Measurements from ENCODE around the gene CCDC201.
"Not testable (repeated sequence)": the region's sequence is repeated elsewhere in the genome, so short reads cannot be mapped to it uniquely, and the experiment has no call there.

The CCDC201 gene

GRCh38 chr7:45874408-45875131 lies 1.7 kb upstream of the CCDC201 start:
- DNase-seq (ENCODE audit: low spot score): no peak

- no peak for DNase-seq (ENCODE audit: low spot score)
Measured at GRCh38 chr7:45873355-45873754, 473 bp upstream of the CCDC201 start.

DNA sequence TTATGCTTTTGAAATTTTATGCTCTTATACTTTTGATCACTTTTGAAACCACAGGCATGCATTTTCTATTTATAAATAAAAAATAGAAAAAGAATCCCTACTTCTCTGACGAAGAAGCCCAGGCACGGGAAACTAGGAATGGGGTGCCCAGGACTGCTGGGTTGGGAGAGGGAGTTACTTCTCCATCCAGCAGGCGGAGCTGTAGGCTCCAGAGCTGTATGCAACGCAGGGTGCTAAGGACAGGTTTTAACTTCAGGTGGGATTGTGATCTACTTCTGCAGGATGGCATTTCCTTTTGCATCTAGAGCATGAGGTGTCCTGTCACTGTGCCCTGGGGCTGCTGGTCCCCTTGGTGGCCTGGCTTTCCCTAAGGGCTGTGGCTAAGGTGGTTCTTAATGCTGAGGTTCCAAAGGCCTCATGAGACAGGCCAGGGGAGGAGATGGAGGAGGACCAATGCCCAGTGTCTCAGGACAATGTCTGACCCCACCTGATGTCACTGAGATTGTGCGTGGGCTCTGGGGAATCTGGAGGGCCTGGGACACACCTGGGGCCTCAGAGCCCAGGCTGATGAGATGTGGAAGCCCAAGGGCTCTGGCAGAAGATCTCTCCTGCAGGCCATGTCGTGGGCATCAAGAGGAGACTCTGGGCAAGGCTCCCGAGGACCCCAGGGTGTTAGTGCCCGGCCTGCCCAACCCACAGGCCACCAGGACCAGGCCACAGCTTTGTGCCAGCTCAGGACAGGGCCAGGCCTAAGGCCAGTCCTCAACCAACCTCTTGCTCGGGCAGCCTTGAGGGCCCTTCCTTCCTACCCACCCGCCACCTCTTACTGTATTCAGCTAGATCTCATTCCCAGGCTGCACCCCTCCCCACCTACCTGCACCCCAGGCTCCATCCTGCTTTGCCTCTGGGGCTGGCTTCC lies 507 bp downstream of the CCDC201 start:
- peak; percentile 62 for DNase-seq (ENCODE audit: low spot score)

DNA sequence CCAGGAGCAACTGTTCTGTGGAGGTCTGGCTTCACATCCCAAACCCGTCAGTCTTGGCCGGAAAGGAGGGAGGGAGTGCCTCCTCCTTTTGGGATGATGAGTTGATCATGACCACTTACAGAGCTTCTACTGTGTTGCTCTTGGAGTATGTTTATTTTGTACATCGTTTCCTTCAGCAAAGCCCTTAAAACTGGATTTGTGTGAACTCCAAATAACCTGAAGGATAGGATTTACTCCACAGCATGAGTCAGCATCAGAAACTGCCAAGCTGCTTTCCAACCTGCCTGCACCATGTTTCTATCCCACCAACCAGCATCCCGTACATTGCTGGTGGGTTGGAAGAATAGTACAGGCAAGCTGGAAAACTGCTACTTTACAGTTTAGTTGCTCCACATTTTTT lies 3.5 kb downstream of the CCDC201 start:
- no peak for DNase-seq (ENCODE audit: low spot score)

DNA sequence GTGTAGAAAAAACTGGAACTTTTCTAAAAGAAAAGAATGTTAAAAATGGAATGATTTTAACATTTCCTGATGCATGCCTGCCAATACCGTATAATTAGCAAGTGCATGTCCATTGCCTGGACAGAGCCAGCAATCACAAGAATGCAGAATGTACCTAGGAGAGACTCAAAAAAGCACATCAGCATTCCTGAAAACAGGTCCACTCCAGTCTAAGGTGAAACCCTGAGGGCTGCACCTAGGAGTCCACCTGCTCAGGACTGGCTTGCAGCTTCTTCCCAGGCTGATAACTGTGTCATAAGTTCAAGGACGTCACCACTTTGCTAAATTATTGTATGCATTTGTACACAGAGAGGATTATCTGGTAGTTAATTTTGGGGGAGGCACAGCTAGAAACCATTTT lies 5.4 kb downstream of the CCDC201 start:
- no peak for DNase-seq (ENCODE audit: low spot score)

DNA sequence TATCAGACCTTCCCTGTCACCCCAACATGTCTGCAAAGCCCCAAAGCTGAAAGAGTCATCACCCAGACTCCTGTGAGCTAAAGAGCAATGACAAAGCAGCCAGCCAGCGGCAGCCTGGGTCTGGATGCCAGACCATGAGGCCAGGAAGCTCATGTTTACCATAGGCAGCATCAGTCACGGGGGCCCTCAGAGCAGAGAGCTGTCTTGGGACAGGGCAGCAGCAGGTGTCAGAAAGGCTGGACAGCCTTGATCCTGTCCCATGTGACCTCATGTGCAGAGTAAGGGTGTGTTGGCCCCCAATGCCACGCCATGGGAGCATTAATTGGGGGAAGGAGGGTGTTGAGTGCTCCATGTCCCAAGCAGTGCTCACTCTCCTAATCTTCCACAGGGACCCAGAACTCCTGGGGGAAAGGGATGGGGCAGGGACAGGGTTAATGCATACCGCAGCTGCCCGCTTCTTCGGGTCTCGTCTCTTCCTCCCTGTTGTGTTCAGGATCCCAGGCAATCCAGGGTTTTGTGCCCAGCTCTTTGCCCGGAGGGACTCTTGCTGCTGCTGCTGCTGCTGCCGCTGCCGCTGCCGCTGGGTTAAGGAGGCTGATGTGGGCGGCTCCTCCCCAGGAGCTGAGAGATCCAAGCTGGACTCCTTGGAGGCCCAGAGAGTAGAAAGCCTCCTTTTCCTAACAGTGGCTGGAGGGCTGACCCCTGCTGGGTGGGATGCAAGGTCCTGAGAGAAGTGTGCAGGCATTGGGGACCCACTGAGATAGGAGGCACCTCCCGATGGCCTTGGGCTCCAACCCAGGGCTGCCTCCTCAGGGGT lies 7.1 kb downstream of the CCDC201 start:
- no peak for DNase-seq (ENCODE audit: low spot score)

GRCh38 chr7:45863715-45864114 lies 9.2 kb downstream of the CCDC201 start:
- DNase-seq (ENCODE audit: low spot score): peak; percentile 48

- DNase-seq (ENCODE audit: low spot score): not testable (repeated sequence)
Measured at GRCh38 chr7:45856888-45857287, 16.0 kb downstream of the CCDC201 start.

- DNase-seq (ENCODE audit: low spot score): not testable (repeated sequence)
Measured at GRCh38 chr7:45855680-45856079, 17.2 kb downstream of the CCDC201 start.

GRCh38 chr7:45853491-45853890 lies 19.4 kb downstream of the CCDC201 start:
- DNase-seq (ENCODE audit: low spot score): not testable (repeated sequence)

DNA sequence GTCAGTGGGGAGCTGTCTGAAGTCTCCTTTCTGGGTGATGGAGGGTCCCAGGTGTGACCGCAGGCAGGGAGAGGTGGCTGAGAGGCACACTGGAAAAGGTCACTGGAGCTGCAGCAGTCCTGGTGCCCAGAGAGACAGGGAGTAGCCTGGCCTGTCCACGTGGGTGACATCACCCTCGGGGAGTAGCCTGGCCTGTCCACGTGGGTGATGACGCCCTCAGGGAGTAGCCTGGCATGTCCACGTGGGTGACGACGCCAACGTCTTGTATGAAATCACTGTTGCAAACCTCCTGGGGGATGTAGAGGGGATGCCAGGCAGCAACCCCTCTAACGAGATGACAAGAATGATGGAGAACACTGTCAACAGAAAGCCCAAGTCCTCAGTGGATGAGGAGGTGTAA lies 19.9 kb downstream of the CCDC201 start:
- DNase-seq (ENCODE audit: low spot score): not testable (repeated sequence)

- not testable (repeated sequence) for DNase-seq (ENCODE audit: low spot score)
Measured at GRCh38 chr7:45848734-45849133, 24.1 kb downstream of the CCDC201 start.

DNA sequence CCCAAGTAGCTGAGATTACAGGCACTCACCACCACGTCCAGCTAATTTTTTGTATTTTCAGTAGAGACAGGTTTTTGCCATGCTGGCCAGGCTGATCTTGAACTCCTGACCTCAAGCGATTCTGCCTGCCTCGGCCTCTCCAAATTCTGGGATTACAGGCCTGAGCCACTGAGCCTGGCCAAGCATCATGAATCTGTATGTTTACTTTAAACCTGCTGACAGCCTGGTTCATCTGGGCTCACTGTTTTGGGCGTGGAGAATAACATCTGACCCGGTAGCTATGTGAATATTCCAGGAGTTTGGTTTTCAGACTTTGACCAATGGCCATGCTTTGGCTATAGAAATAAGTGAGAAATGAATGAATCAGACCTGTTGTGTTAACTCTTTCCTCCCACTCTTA lies 26.3 kb downstream of the CCDC201 start:
- not testable (repeated sequence) for DNase-seq (ENCODE audit: low spot score)

DNA sequence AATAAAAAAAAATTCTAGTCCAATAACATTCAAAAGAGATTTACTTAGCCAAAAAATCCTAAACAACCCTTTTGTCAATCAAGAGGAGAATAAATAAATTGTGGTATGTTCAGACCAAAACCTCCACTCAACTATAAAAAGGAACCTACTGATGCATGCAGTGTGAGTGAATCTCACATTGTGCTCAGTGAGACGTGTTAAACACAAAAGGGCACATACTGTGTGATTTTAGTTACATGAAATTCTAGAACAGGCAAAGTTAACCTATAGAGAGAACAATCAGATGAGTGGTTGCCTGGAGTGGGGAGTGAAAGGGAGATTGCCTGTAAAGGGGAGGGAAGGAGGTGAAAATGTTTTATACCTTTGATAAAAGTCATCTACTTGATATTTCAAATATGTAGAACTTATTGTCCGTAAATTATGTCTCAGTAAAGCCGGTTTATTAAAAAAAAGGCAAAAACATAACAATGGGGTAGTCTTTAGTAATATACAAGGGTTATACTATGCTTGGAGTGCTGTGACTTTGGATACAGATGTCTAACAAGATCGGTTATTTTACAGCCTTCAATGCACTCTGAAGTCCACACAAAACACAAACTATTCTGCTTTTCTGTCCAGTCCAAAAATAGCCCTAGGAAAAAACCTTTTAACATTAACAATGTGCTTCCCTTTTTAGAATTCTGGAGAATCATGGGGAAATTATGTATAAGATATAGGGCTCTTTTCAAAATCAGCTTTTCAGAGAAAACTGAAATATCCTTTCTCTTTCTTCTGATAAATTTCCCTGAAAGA lies 30.8 kb downstream of the CCDC201 start:
- DNase-seq (ENCODE audit: low spot score): not testable (repeated sequence)

DNA sequence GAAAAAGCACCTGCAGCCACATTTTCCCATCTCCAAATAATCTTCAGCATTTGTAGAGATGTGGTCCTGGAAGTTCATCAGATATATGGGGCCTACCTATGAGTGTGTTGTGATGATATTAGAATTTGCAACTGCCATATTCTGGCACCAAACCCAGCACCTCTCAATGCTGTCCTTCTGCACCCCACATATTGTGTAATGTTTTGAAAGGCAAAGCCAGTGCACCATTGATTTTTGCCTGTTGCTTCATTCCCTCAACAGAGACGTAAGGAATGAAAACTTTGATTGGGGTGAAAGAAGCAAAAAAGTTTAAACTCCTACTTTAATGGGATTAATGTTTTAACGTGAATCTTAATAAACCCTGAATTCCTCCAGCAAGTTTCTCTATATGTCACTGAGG lies 34.0 kb downstream of the CCDC201 start:
- DNase-seq (ENCODE audit: low spot score): not testable (repeated sequence)

- not testable (repeated sequence) for DNase-seq (ENCODE audit: low spot score)
Measured at GRCh38 chr7:45832433-45833177, 40.3 kb downstream of the CCDC201 start.

GRCh38 chr7:45829846-45830245 lies 43.0 kb downstream of the CCDC201 start:
- not testable (repeated sequence) for DNase-seq (ENCODE audit: low spot score)

DNA sequence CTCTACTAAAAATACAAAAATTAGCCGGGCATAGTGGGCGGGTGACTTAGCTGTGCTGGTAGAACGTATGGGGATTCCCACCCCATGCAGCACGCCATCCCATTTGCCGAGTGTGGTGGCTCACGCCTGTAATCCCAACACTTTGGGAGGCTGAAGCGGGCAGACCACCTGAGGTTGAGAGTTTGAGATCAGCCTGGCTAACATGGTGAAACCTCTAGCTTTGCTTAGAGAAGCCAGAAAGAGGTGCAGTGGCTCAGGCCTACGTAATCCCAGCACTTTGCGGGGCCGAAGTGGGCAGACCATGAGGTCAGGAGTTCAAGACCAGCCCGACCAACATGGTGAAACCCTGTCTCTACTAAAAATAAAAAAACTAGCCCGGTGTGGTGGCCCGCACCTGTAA lies 45.2 kb downstream of the CCDC201 start:
- DNase-seq (ENCODE audit: low spot score): not testable (repeated sequence)

GRCh38 chr7:45826550-45826949 lies 46.3 kb downstream of the CCDC201 start:
- not testable (repeated sequence) for DNase-seq (ENCODE audit: low spot score)

DNA sequence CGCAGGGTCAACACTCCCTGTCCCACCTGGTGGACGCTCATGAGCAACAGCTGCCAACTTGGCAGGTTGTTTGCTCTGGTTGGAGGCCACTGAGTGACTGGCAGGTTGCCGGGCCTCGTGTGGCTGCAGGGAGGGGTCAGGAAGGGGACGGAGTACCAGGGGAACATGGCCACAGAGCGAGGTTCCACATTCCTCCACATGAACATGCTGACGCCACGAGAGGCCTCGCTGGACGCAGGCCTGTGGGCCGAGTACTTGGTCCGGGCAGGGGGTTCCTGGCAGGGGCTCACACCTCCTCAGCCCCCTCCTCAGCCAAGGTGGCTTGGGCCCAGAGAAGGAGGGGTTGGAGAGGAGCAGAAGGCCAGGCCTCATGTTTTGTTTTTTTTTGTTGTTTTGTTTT lies 54.1 kb downstream of the CCDC201 start:
- DNase-seq (ENCODE audit: low spot score): not testable (repeated sequence)

DNA sequence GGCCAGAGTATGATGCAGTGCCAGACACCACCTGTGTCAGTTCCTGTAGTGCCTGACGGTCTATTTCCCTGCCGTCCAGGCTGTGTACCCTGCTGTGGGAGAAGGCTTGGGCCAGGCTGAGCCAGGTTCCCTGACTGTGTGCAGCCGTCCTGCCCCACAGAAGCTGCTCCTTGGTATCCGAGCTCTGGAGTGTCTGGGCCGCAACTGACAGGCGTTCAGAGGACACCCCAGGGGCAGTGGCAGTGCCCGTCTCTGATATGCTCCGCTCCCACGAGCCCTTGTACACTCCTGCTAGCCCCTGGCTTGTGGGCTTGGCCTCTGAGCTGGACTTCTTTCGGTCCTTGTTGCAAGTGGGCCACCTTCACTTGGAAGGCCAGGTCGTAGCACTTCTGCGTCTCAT lies 55.0 kb downstream of the CCDC201 start:
- not testable (repeated sequence) for DNase-seq (ENCODE audit: low spot score)
